HepG2 (cell line): ENCODE data around the gene CCDC136. TPM values are rescaled to one million over a fixed set of nuclear protein-coding genes. Genes with fewer than 3 reads are reported as not detected.

Experiments
- ATAC-seq: fragments of 200-7000 bp; cut with Tn5 transposase; 3 replicates; pipeline ENCODE4 v1.9.1; 2020; ENCODE audit warnings: mild to moderate bottlenecking, moderate library complexity
- BruUV-seq: library from RNA; stranded (reverse); fragments of 400-500 nt; replicated peaks from 2 replicates; lab custom pipeline; 2021; lab: Mats Ljungman, UMichigan
- CTCF ChIA-PET: fragments of 300-600 bp; formaldehyde crosslinking; extraction: SDS; loops from one replicate; lab custom pipeline; 2021; ENCODE audit warnings: low total read pairs, inconsistent platforms, low intra/inter-chr PET ratio; lab: Yijun Ruan, JAX
- POLR2A ChIA-PET: fragments of 350-600 bp; sonication (Branson Sonifier 250); formaldehyde crosslinking; loops from one replicate; lab custom pipeline; 2020; ENCODE audit warnings: antibody characterized with exemption, inconsistent platforms; lab: Yijun Ruan, JAX
- DNase-seq: peaks from one replicate; pipeline ENCODE4 v3.0.0-alpha.2; 2015; ENCODE audit warnings: low spot score
- FAIRE-seq: peaks from 3 replicates; lab custom pipeline; 2011; peaks lifted over from hg19 to GRCh38; lab: Jason Lieb, UNC
- H2AFZ ChIP-seq: one replicate; pipeline ENCODE4 v1.6.1; 2011; ENCODE audit warnings: low read length, inconsistent platforms
- H3K27ac ChIP-seq: fragments of 300-600 bp; 3 replicates; pipeline ENCODE4 v1.8.0; 2011; ENCODE audit warnings: mixed run types, mild to moderate bottlenecking, mixed read lengths, low read length, inconsistent platforms; ENCODE audit not compliant: insufficient read depth; ENCODE audit errors: extremely low read length
- H3K27me3 ChIP-seq, 2 experiments: fragments of 200-600 bp in 1 of 2; 2 replicates in 1 of 2; 3 replicates in 1 of 2; pipeline versions ENCODE4 v1.6.0 to v1.8.0; 2011; ENCODE audit warnings: low read length in 2 of 2, mild to moderate bottlenecking in 2 of 2, moderate library complexity in 2 of 2, inconsistent platforms in 1 of 2; ENCODE audit not compliant: insufficient read depth in 2 of 2, control insufficient read depth in 1 of 2
- H3K36me3 ChIP-seq, 2 experiments: fragments of 200-600 bp in 1 of 2; replicated peaks in 1 of 2; 2 replicates in 1 of 2; 3 replicates in 1 of 2; pipeline versions ENCODE4 v1.5.1 to v1.8.0; 2011; ENCODE audit warnings: low read length in 2 of 2, inconsistent platforms in 1 of 2; ENCODE audit not compliant: insufficient read depth in 2 of 2, control insufficient read depth in 1 of 2
- H3K4me1 ChIP-seq: 2 replicates; pipeline ENCODE4 v1.5.1; 2012; ENCODE audit warnings: low read length, inconsistent platforms; ENCODE audit not compliant: insufficient read depth
- H3K4me2 ChIP-seq: 2 replicates; pipeline ENCODE4 v1.6.0; 2011; ENCODE audit warnings: low read depth, low read length, inconsistent platforms
- H3K4me3 ChIP-seq, 3 experiments: fragments of 200-600 bp in 1 of 3; sonication (generic), shearing (Covaris generic) in 1 of 3; replicated peaks in 1 of 3; 2 replicates each; pipeline ENCODE4 v1.5.1; 2011 to 2016; ENCODE audit warnings: low read length in 3 of 3, inconsistent platforms in 2 of 3, low read depth in 2 of 3, mild to moderate bottlenecking in 2 of 3, control low read depth in 1 of 3, mixed read lengths in 1 of 3; ENCODE audit not compliant: insufficient read depth in 1 of 3
- H3K79me2 ChIP-seq: one replicate; pipeline ENCODE4 v1.6.1; 2011; ENCODE audit warnings: low read length, inconsistent platforms; ENCODE audit not compliant: insufficient read depth
- H3K9ac ChIP-seq: 2 replicates; pipeline ENCODE4 v1.6.0; 2011; ENCODE audit warnings: mild to moderate bottlenecking, low read depth, low read length, inconsistent platforms; ENCODE audit not compliant: insufficient read depth
- H3K9me3 ChIP-seq: 2 replicates; pipeline ENCODE4 v1.5.1; 2012; ENCODE audit warnings: mild to moderate bottlenecking, low read length
- H4K20me1 ChIP-seq: 2 replicates; pipeline ENCODE4 v1.6.0; 2011; ENCODE audit warnings: inconsistent platforms, mild to moderate bottlenecking, low read length, moderate library complexity; ENCODE audit not compliant: insufficient read depth
- HCFC1 ChIP-seq: fragments of 150-350 bp; IDR thresholded peaks from 2 replicates; pipeline ENCODE4 v1.6.1; 2014; ENCODE audit warnings: low read depth, low read length
- ONECUT2 ChIP-seq: sonication (generic); formaldehyde crosslinking; IDR thresholded peaks from 2 replicates; pipeline ENCODE4 v1.4.0; 2020; ENCODE audit warnings: missing genetic modification reagents
- ZMAT3 ChIP-seq: sonication (generic); formaldehyde crosslinking; conservative IDR thresholded peaks from 2 replicates; pipeline ENCODE4 v1.7.0; 2021; ENCODE audit warnings: missing genetic modification reagents
- ZNF343 ChIP-seq: sonication (generic); formaldehyde crosslinking; IDR thresholded peaks from 2 replicates; pipeline ENCODE4 v1.4.0; 2020; ENCODE audit warnings: mild to moderate bottlenecking, missing genetic modification reagents
- ZNF564 ChIP-seq: sonication (generic); formaldehyde crosslinking; IDR thresholded peaks from 2 replicates; pipeline ENCODE4 v1.8.1; 2023; ENCODE audit warnings: mild to moderate bottlenecking, missing genetic modification reagents
- ZNF652 ChIP-seq: IDR thresholded peaks from 2 replicates; pipeline ENCODE4 v1.6.1; 2016; ENCODE audit warnings: low read depth, borderline replicate concordance
- ZNF768 ChIP-seq: sonication (generic); formaldehyde crosslinking; IDR thresholded peaks from 2 replicates; pipeline ENCODE4 v1.4.0; 2020; ENCODE audit warnings: missing genetic modification reagents
- WGBS: methylation state at CpG from one replicate; pipeline ENCODE4 v1.1.6; 2017; ENCODE audit warnings: low lambda C conversion rate; 5-methylcytosine and 5-hydroxymethylcytosine counted together
- in situ Hi-C: cut with HindIII; loops from 2 replicates; pipeline ENCODE4 v1.10.0; 2017; ENCODE audit warnings: low pct_unique_long_range_greater_than_20kb; ENCODE audit not compliant: extremely low pct_ligation_motif_present
- intact Hi-C: fragments of 100-400 bp; cut with micrococcal nuclease; formaldehyde crosslinking; loops from one replicate; pipeline ENCODE4 v1.10.0; 2022; ENCODE audit not compliant: unreplicated experiment
- polyA plus RNA-seq, 8 experiments: library from polyadenylated mRNA; depleted of rRNA in 3 of 8; stranded (reverse) in 7 of 8; unstranded in 1 of 8; fragments of >200 nt; fragmentation: Illumina TruSeq in 4 of 8; extraction: Trizol in 4 of 8; gene quantifications; 2 replicates each; pipeline versions ENCODE4 v1.2.1 to v1.2.3, GENCODE V29; 2011 to 2016; ENCODE audit warnings: low read depth in 4 of 8, missing spikeins in 1 of 8, mixed read lengths in 1 of 8; ENCODE audit not compliant: insufficient read depth in 1 of 8
- total RNA-seq, 5 experiments: library from RNA; depleted of rRNA; stranded (reverse); fragments of >200 nt; fragmentation: Illumina TruSeq; extraction: Trizol; gene quantifications; 2 replicates each; pipeline ENCODE4 v1.2.3, GENCODE V29; 2016; ENCODE audit warnings: low read depth in 1 of 5
- TF ChIP-seq, protein P1 (sequence below): sonication (generic); formaldehyde crosslinking; IDR thresholded peaks from 2 replicates; pipeline ENCODE4 v1.4.0; 2020; ENCODE audit warnings: mild to moderate bottlenecking, missing genetic modification reagents, borderline replicate concordance
- TF ChIP-seq, protein P2 (sequence below): sonication (generic); formaldehyde crosslinking; IDR thresholded peaks from 2 replicates; pipeline ENCODE4 v1.4.0; 2020; ENCODE audit warnings: missing genetic modification reagents
- TF ChIP-seq, protein P3 (sequence below): sonication (generic); formaldehyde crosslinking; IDR thresholded peaks from 2 replicates; pipeline ENCODE4 v1.5.0; 2020; ENCODE audit warnings: missing genetic modification reagents, mild to moderate bottlenecking, borderline replicate concordance

The CCDC136 gene
- total and polyA plus RNA-seq, 2 of the 13 experiments (the other 11 are each of a cell fraction or from before 2014, with no cell fraction given) = 0.04 to 0.38 TPM

DNA sequence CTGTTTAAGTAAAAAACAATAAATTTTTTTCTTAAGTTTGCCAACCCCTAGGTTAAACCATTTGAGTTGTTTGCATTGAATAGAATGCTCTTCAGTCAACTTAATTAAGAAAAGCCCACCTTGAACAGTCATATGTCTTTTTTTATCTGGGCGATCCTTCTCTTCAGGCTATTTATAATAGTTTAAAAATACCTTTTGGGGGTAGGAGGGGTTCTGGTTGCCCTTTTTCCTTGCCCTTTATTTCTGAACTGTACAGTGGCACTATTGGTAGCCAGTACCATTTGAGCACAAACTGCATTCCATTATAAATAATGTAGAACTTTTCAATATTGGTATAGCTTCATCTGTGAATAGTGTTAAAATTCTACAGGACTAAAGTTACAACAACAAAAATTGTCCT, 39.5 kb upstream of the CCDC136 start:
- peaks cover 45% of the 10 kb centered on the region for H4K20me1 ChIP-seq
- H3K4me3 ChIP-seq = no peak overlapping the region
- no TSS peak for BruUV-seq
- no peak overlapping the region for H3K9ac ChIP-seq
- no peak overlapping the region for H3K4me2 ChIP-seq
- ChIA-PET CTCF (no interaction called here), POLR2A (no interaction called here)
- no peak for TF ChIP-seq ZMAT3 (CRISPR knock-in tag)
- H3K36me3 ChIP-seq = peaks cover 22 to 88% of the 10 kb centered on the region in 2 experiments
- in situ Hi-C loops = no loop called here
- ATAC-seq (no peak), FAIRE-seq (no peak), DNase-seq (no peak)
- 100% methylated on average over 1 of the region's 1 CpG for WGBS
- H2AFZ ChIP-seq = no peak overlapping the region
- intact Hi-C loops = no loop called here
- no peaks in the 10 kb centered on the region for H3K9me3 ChIP-seq
- peaks cover 8% of the 10 kb centered on the region for H3K4me1 ChIP-seq
- H3K79me2 ChIP-seq = peaks cover 41% of the 10 kb centered on the region
- no peaks in the 10 kb centered on the region for H3K27me3 ChIP-seq
- no peak overlapping the region for H3K27ac ChIP-seq

DNA sequence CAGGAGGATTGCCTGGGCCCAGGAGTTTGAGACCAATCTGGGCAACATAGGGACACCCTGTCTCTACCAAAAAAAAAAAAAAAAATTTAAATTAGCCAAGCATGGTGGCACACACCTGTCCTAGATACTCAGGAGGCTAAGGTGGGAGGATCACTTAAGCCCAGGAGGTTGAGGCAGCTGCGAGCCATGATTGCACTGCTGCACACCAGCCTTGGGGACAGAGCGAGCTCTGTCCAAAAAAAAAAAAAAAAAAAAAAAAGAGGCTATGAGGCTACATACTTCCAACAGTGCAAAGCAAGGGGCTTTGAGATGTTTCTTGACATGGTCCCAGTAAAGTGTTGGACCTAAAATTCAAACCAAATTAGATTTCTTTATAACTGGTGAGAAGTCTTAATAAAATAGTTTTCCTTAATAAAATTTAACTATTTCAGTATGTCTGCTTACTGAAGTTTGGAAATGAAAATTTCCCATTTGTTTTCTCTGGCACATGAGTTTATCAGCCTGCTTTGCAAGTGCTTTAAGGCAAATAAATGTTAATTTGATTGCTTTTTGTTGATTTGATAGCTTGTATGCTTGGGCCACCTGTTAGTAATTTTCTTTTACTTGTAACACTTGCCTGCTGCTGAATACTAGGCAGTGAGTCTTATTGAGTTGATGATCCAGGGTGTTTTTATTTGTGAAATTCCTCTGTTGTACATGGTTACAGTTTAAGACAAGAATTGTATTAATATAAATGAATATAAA, 36.5 kb upstream of the CCDC136 start:
- BruUV-seq = no TSS peak
- no peak overlapping the region for H3K4me3 ChIP-seq
- DNase-seq = no peak
- in situ Hi-C loops (no loop called here), intact Hi-C loops (no loop called here)
- FAIRE-seq = no peak
- H3K27ac ChIP-seq = no peak overlapping the region
- ATAC-seq = no peak
- peaks cover 23% of the 10 kb centered on the region for H4K20me1 ChIP-seq
- no peaks in the 10 kb centered on the region for H3K4me1 ChIP-seq
- peaks cover 18 to 93% of the 10 kb centered on the region in 2 experiments for H3K36me3 ChIP-seq
- H3K9me3 ChIP-seq = no peaks in the 10 kb centered on the region
- no peaks in the 10 kb centered on the region for H3K27me3 ChIP-seq
- CTCF ChIA-PET = no interaction called here
- POLR2A ChIA-PET = interaction anchor here (1.0 kb wide), 1 partner anchor 15 kb away, joined by 3 read pairs; no protein-coding TSS in a partner anchor
- 100% methylated on average over 2 of the region's 2 CpGs for WGBS
- no peak overlapping the region for H3K9ac ChIP-seq
- H2AFZ ChIP-seq = no peak overlapping the region
- peaks cover 16% of the 10 kb centered on the region for H3K79me2 ChIP-seq
- H3K4me2 ChIP-seq = no peak overlapping the region
- TF ChIP-seq ONECUT2 (CRISPR knock-in tag) = no peak
- TF ChIP-seq ZNF768 (CRISPR knock-in tag) = no peak
- TF ChIP-seq, protein P1, sequence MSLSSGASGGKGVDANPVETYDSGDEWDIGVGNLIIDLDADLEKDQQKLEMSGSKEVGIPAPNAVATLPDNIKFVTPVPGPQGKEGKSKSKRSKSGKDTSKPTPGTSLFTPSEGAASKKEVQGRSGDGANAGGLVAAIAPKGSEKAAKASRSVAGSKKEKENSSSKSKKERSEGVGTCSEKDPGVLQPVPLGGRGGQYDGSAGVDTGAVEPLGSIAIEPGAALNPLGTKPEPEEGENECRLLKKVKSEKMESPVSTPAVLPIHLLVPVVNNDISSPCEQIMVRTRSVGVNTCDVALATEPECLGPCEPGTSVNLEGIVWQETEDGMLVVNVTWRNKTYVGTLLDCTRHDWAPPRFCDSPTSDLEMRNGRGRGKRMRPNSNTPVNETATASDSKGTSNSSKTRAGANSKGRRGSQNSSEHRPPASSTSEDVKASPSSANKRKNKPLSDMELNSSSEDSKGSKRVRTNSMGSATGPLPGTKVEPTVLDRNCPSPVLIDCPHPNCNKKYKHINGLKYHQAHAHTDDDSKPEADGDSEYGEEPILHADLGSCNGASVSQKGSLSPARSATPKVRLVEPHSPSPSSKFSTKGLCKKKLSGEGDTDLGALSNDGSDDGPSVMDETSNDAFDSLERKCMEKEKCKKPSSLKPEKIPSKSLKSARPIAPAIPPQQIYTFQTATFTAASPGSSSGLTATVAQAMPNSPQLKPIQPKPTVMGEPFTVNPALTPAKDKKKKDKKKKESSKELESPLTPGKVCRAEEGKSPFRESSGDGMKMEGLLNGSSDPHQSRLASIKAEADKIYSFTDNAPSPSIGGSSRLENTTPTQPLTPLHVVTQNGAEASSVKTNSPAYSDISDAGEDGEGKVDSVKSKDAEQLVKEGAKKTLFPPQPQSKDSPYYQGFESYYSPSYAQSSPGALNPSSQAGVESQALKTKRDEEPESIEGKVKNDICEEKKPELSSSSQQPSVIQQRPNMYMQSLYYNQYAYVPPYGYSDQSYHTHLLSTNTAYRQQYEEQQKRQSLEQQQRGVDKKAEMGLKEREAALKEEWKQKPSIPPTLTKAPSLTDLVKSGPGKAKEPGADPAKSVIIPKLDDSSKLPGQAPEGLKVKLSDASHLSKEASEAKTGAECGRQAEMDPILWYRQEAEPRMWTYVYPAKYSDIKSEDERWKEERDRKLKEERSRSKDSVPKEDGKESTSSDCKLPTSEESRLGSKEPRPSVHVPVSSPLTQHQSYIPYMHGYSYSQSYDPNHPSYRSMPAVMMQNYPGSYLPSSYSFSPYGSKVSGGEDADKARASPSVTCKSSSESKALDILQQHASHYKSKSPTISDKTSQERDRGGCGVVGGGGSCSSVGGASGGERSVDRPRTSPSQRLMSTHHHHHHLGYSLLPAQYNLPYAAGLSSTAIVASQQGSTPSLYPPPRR (CRISPR knock-in tag) = no peak
- TF ChIP-seq ZNF564 (CRISPR knock-in tag) = no peak
- TF ChIP-seq ZNF343 (CRISPR knock-in tag) = no peak
- TF ChIP-seq, protein P2, sequence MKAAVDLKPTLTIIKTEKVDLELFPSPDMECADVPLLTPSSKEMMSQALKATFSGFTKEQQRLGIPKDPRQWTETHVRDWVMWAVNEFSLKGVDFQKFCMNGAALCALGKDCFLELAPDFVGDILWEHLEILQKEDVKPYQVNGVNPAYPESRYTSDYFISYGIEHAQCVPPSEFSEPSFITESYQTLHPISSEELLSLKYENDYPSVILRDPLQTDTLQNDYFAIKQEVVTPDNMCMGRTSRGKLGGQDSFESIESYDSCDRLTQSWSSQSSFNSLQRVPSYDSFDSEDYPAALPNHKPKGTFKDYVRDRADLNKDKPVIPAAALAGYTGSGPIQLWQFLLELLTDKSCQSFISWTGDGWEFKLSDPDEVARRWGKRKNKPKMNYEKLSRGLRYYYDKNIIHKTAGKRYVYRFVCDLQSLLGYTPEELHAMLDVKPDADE (CRISPR knock-in tag) = no peak
- TF ChIP-seq ZNF652 (CRISPR knock-in tag) = no peak
- TF ChIP-seq, protein P3, sequence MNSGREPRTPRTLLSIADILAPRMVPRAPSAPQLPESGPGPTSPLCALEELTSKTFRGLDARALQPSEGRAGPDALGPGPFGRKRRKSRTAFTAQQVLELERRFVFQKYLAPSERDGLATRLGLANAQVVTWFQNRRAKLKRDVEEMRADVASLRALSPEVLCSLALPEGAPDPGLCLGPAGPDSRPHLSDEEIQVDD (CRISPR knock-in tag) = no peak
- no peak for TF ChIP-seq HCFC1
